ENCODE results near the gene EVA1C. TPM values are rescaled to one million over a fixed set of nuclear protein-coding genes. Genes with fewer than 3 reads are reported as not detected.
A peak's percentile ranks its signal among the peaks of the same experiment; 100 is the strongest.

The EVA1C gene
- total RNA-seq: 26.7 and 39.5 TPM in 2 replicates

GRCh38 chr21:32412162-32413014, at the start of gene EVA1C:
Gene EVA1C (plus strand): TSS chr21:32412706. CDS start chr21:32412854, 148 bp downstream.

DNA sequence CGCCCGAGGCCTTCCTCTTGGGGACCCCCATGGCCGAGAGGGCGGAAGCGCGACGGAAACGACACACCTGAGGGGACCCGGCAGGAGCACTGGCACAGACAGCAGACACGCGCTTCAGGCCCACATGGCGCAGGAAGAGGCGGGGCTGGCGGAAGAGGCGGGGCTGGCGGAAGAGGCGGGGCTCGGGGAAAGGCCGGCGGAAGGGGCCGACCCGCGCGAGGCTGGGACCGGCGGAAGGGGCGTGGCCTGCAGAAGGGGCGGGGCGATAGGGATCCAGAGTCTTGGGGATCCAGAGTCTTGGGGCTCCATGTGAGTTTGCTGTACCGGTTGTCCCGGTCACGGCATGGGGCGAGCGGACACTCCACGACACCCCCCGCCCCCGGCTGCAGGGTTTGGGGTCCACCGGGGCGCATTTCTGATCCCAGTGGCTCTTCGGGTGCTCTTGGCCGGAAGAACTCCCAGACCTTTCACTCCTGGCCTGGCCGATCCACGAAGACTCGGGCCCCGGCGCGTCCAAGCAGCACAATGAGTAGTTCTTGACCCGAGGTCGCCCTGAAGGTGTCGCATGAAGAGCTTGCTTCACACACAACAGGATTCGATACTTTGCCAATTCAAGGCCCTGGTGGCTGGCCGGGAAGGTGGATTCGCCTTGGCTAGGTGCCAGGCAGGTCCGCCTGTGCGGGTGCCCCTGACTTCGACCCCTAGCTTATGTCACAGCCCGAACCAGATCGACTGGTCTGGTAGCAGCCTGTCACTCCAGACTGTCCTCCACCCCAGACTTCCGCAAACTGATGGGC, 19.4 kb upstream of the EVA1C start, which contains the start of gene URB1:
TSS of gene URB1 (minus strand) at position 133 of the 797 bp plus-strand sequence. CDS start at position 31, 102 bp downstream.

Small RNAs within 50 kb of the gene (small RNA-seq; reads per million reads assigned to genes)
- not detected for gene RF00438
- not detected for gene RNA5SP490
- gene SNORA80A: 313 reads per million, percentile 99 among the genes with 10 or more reads in this experiment

Other genes starting within 250 kb of the EVA1C start
- gene MIS18A, start 133.7 kb upstream of the EVA1C start, total RNA-seq: 7.2 and 9.4 TPM in 2 replicates
- gene MRAP, start 113.9 kb upstream of the EVA1C start, total RNA-seq: not detected in 2 replicates
- gene URB1, start 19.7 kb upstream of the EVA1C start, total RNA-seq: 26.1 and 27.1 TPM in 2 replicates
- gene TCP10L, start 172.8 kb downstream of the EVA1C start, total RNA-seq: not detected in 2 replicates
- gene CFAP298, start 199.7 kb downstream of the EVA1C start, total RNA-seq: 25.2 and 27.1 TPM in 2 replicates